Esophagus squamous epithelium (tissue), 5 donors: ENCODE results near the gene SCN8A. TPM values are rescaled to one million over a fixed set of nuclear protein-coding genes. Genes with fewer than 3 reads are reported as not detected.

ENCODE experiments used
- DNase-seq: peaks from one replicate; lab custom pipeline; 2025; lab: John Stamatoyannopoulos, UW
- H3K27ac ChIP-seq, 4 donors: fragments of 200-600 bp; sonication (generic); one replicate each; pipeline ENCODE4 v1.5.1; 2016 to 2019; ENCODE audit warnings: mild to moderate bottlenecking in 1 of 4
- H3K27me3 ChIP-seq, 4 donors: fragments of 200-600 bp; sonication (generic); 1 replicate in 3 of 4; 2 replicates in 1 of 4; pipeline versions ENCODE4 v1.5.1 to v1.6.0; 2017 to 2021; ENCODE audit warnings: antibody characterized with exemption in 1 of 4
- H3K36me3 ChIP-seq, 3 donors: fragments of 200-600 bp; sonication (generic); one replicate each; pipeline ENCODE4 v1.5.1; 2016 to 2019
- H3K4me1 ChIP-seq, 3 donors: fragments of 200-600 bp; sonication (generic); one replicate each; pipeline ENCODE4 v1.5.1; 2017 to 2019
- H3K4me3 ChIP-seq, 4 donors: fragments of 200-600 bp; sonication (generic); 1 replicate in 3 of 4; 2 replicates in 1 of 4; pipeline ENCODE4 v1.5.1; 2016 to 2019; ENCODE audit warnings: mild to moderate bottlenecking in 2 of 4, moderate library complexity in 1 of 4
- H3K9me3 ChIP-seq, 3 donors: fragments of 200-600 bp; sonication (generic); one replicate each; pipeline ENCODE4 v1.5.1; 2016 to 2019
- CTCF ChIP-seq, 6 experiments: fragments of 450-650 bp in 4 of 6; fragments of 200-600 bp in 2 of 6; sonication (generic) in 2 of 6; IDR thresholded peaks; one replicate each; pipeline ENCODE4 v1.5.1; 2016 to 2019; ENCODE audit warnings: antibody characterized with exemption in 6 of 6, mild to moderate bottlenecking in 4 of 6, moderate library complexity in 4 of 6
- POLR2A ChIP-seq, 4 donors: fragments of 450-650 bp; IDR thresholded peaks; one replicate each; pipeline ENCODE4 v1.6.1; 2017; ENCODE audit warnings: antibody characterized with exemption in 4 of 4, mild to moderate bottlenecking in 4 of 4, moderate library complexity in 3 of 4
- WGBS, 2 donors: methylation state at CpG; one replicate each; pipeline ENCODE4 v1.1.5; 2018; 5-methylcytosine and 5-hydroxymethylcytosine counted together
- intact Hi-C: fragments of 100-400 bp; cut with DNase I; formaldehyde crosslinking; loops from one replicate; pipeline ENCODE4 v1.15.0; 2022
- total RNA-seq, 4 donors: library from RNA; depleted of rRNA; stranded (reverse); fragments of >200 nt; gene quantifications; one replicate each; pipeline ENCODE4 v1.1.0, GENCODE V29; 2016
- donor health status: DM: yes; HTN: yes; CAD: no.

Gene SCN8A
- total RNA-seq, 4 donors from 2014 or later = 0.11 to 1.1 (median 0.40) TPM

GRCh38 chr12:51653431-51653830 is 62.4 kb downstream of the SCN8A start:
- no peaks in the 10 kb centered on the region for H3K4me1 ChIP-seq
- H3K27ac ChIP-seq = no peak overlapping the region
- intact Hi-C loops = no loop called here
- H3K4me3 ChIP-seq = no peak overlapping the region
- peaks cover 0 to 14% (median 11%) of the 10 kb centered on the region in 3 donors for H3K9me3 ChIP-seq
- DNase-seq = no peak
- no peaks in the 10 kb centered on the region for H3K36me3 ChIP-seq
- no peak for TF ChIP-seq CTCF (IDR thresholded peaks at IDR 0.05)
- TF ChIP-seq POLR2A (IDR thresholded peaks at IDR 0.05) = no peak
- H3K27me3 ChIP-seq = peaks cover 0 to 53% (median 0%) of the 10 kb centered on the region in 4 donors

GRCh38 chr12:51661199-51661598 is 70.2 kb downstream of the SCN8A start:
- no peak for DNase-seq
- no peak overlapping the region for H3K4me3 ChIP-seq
- no peaks in the 10 kb centered on the region for H3K4me1 ChIP-seq
- intact Hi-C loops = no loop called here
- WGBS, 2 donors = 77 to 100% methylated on average over 3 of the region's 3 CpGs
- H3K36me3 ChIP-seq = no peaks in the 10 kb centered on the region
- H3K27me3 ChIP-seq = peaks cover 0 to 41% (median 0%) of the 10 kb centered on the region in 4 donors
- H3K27ac ChIP-seq = no peak overlapping the region
- H3K9me3 ChIP-seq = peaks cover 0 to 6% (median 0%) of the 10 kb centered on the region in 3 donors
- TF ChIP-seq CTCF (IDR thresholded peaks at IDR 0.05) = no peak
- no peak for TF ChIP-seq POLR2A (IDR thresholded peaks at IDR 0.05)

GRCh38 chr12:51661836-51662235 is 70.8 kb downstream of the SCN8A start:
- TF ChIP-seq CTCF (IDR thresholded peaks at IDR 0.05) (no peak), POLR2A (IDR thresholded peaks at IDR 0.05) (no peak)
- intact Hi-C loops = no loop called here
- WGBS, 2 donors = 88 to 89% methylated on average over 4 of the region's 4 CpGs
- no peak overlapping the region for H3K27ac ChIP-seq
- H3K36me3 ChIP-seq = no peaks in the 10 kb centered on the region
- H3K9me3 ChIP-seq = peaks cover 0 to 6% (median 0%) of the 10 kb centered on the region in 3 donors
- H3K4me1 ChIP-seq = no peaks in the 10 kb centered on the region
- peaks cover 0 to 41% (median 0%) of the 10 kb centered on the region in 4 donors for H3K27me3 ChIP-seq
- H3K4me3 ChIP-seq = no peak overlapping the region
- no peak for DNase-seq

GRCh38 chr12:51662728-51663154 is 71.7 kb downstream of the SCN8A start:
- WGBS, 2 donors = 90 to 91% methylated on average over 11 of the region's 11 CpGs
- Histone ChIP-seq H3K4me3 (no peak overlapping the region), H3K27ac (no peak overlapping the region), H3K4me1 (no peaks in the 10 kb centered on the region), H3K27me3 (peaks cover 0 to 33% (median 0%) of the 10 kb centered on the region in 4 donors), H3K36me3 (no peaks in the 10 kb centered on the region), H3K9me3 (peaks cover 0 to 4% (median 0%) of the 10 kb centered on the region in 3 donors)
- intact Hi-C loops = no loop called here
- no peak for DNase-seq
- TF ChIP-seq CTCF (IDR thresholded peaks at IDR 0.05) (no peak), POLR2A (IDR thresholded peaks at IDR 0.05) (no peak)

GRCh38 chr12:51663390-51663789 is 72.4 kb downstream of the SCN8A start:
- intact Hi-C loops = no loop called here
- H3K27ac ChIP-seq = no peak overlapping the region
- no peak for TF ChIP-seq POLR2A (IDR thresholded peaks at IDR 0.05)
- no peaks in the 10 kb centered on the region for H3K36me3 ChIP-seq
- H3K27me3 ChIP-seq = peaks cover 0 to 26% (median 0%) of the 10 kb centered on the region in 4 donors
- no peaks in the 10 kb centered on the region for H3K9me3 ChIP-seq
- no peaks in the 10 kb centered on the region for H3K4me1 ChIP-seq
- no peak overlapping the region for H3K4me3 ChIP-seq
- DNase-seq = no peak

- H3K4me1 ChIP-seq = no peaks in the 10 kb centered on the region
- intact Hi-C loops = no loop called here
- no peaks in the 10 kb centered on the region for H3K9me3 ChIP-seq
- H3K36me3 ChIP-seq = no peaks in the 10 kb centered on the region
- peaks cover 0 to 9% (median 0%) of the 10 kb centered on the region in 4 donors for H3K27me3 ChIP-seq
- H3K27ac ChIP-seq = no peak overlapping the region
- no peak for DNase-seq
- TF ChIP-seq POLR2A (IDR thresholded peaks at IDR 0.05) = no peak
- no peak for TF ChIP-seq CTCF (IDR thresholded peaks at IDR 0.05)
- H3K4me3 ChIP-seq = no peak overlapping the region
- WGBS, 2 donors = 61 to 72% methylated on average over 5 of the region's 5 CpGs
Measured at GRCh38 chr12:51666696-51667095, 75.7 kb downstream of the SCN8A start.
